ENCODE results near the gene GLE1. TPM values are rescaled to one million over a fixed set of nuclear protein-coding genes. Genes with fewer than 3 reads are reported as not detected.

GLE1 gene
- total and polyA plus RNA-seq, 2 donors (not counting 3 experiments of a cell fraction or from before 2014, with no cell fraction given) = 13.0 to 22.6 TPM

- FAIRE-seq = no peak
- no peaks in the 10 kb centered on the region for H3K27me3 ChIP-seq (ENCODE audit: control insufficient read depth in 2 of 2, insufficient read depth in 2 of 2, low read length in 2 of 2)
- intact Hi-C loops (cut with micrococcal nuclease) (no loop called here), dilution Hi-C loops (cut with MboI; ENCODE audit: extremely low pct_ligation_motif_present, low sequenced_read_pairs) (no loop called here)
- CTCF ChIA-PET = interaction anchor here (0.8 to 2.4 kb wide), 3 partner anchors 20 to 32 kb away, joined by 3 to 10 read pairs (median 7); no protein-coding TSS in a partner anchor
- no peak for DNase-seq (ENCODE audit: low read depth, low spot score)
- H2AFZ ChIP-seq (ENCODE audit: low read depth, low read length) = no peak overlapping the region
- peaks cover 9% of the 10 kb centered on the region for H3K79me2 ChIP-seq (ENCODE audit: control insufficient read depth, insufficient read depth, low read length)
- H3K4me2 ChIP-seq (ENCODE audit: insufficient read depth, low read length) = no peak overlapping the region
- peaks cover 4 to 13% of the 10 kb centered on the region in 2 experiments for H3K36me3 ChIP-seq (ENCODE audit: control insufficient read depth in 2 of 2, extremely low read depth in 1 of 2, insufficient read depth in 2 of 2, low read length in 2 of 2)
- no peak for TF ChIP-seq POLR2AphosphoS5 (IDR thresholded peaks at IDR 0.05; ENCODE audit: insufficient read depth, low read depth, low read length)
- no peak for TF ChIP-seq EZH2 (IDR thresholded peaks at IDR 0.05; ENCODE audit: borderline replicate concordance, low read depth, low read length, severe bottlenecking)
- no peak for TF ChIP-seq CTCF (IDR thresholded peaks at IDR 0.05; ENCODE audit: extremely low read depth in 1 of 2, insufficient read depth in 1 of 2, low read depth in 1 of 2, low read length in 2 of 2)
- TF ChIP-seq FOS (IDR thresholded peaks at IDR 0.05; ENCODE audit: borderline replicate concordance, insufficient read depth, low read length) = no peak
- no peak for TF ChIP-seq MAX (IDR thresholded peaks at IDR 0.05; ENCODE audit: insufficient read depth, insufficient read length)
- no peak for TF ChIP-seq JUN (IDR thresholded peaks at IDR 0.05; ENCODE audit: borderline replicate concordance, insufficient read depth, insufficient read length, low read depth)
- no peak for TF ChIP-seq POLR2A (IDR thresholded peaks at IDR 0.05; ENCODE audit: low read depth, low read length)
- no peak for TF ChIP-seq GATA2 (IDR thresholded peaks at IDR 0.05; ENCODE audit: insufficient read depth, insufficient read length, low read depth, low read length)
- no peak for TF ChIP-seq MYC (IDR thresholded peaks at IDR 0.05; ENCODE audit: low read depth, low read length)
- no peaks in the 10 kb centered on the region for H3K9me1 ChIP-seq (replicated peaks; ENCODE audit: control insufficient read depth, extremely low read depth, insufficient read depth, low read length)
- H3K27ac ChIP-seq (ENCODE audit: insufficient read depth, low read depth, low read length) = no peak overlapping the region
- no peaks in the 10 kb centered on the region for H3K9me3 ChIP-seq (replicated peaks; ENCODE audit: control insufficient read depth, insufficient read depth, low read length)
- H3K4me3 ChIP-seq (replicated peaks in 1 of 3; ENCODE audit: insufficient read depth in 1 of 3, low read depth in 1 of 3, low read length in 3 of 3) = no peak overlapping the region
- no peaks in the 10 kb centered on the region for H4K20me1 ChIP-seq (replicated peaks; ENCODE audit: control insufficient read depth, extremely low read depth, insufficient read depth, low read length)
- H3K4me1 ChIP-seq (ENCODE audit: control insufficient read depth, extremely low read depth, insufficient read depth, low read length) = peaks cover 7% of the 10 kb centered on the region
- BruUV-seq (replicated peaks) = no TSS peak
- POLR2A ChIA-PET = no interaction called here
- no peak overlapping the region for H3K9ac ChIP-seq (replicated peaks; ENCODE audit: extremely low read depth, insufficient read depth, low read length)
These were observed 45.5 kb upstream of the GLE1 start for GRCh38 chr9:128459011-128459410.

Data from endothelial cell of umbilical vein (primary cell).